ENCODE measurements around the gene STK10. TPM values are rescaled to one million over a fixed set of nuclear protein-coding genes. Genes with fewer than 3 reads are reported as not detected.
A peak's percentile ranks its signal among the peaks of the same experiment; 100 is the strongest.

The STK10 gene
- total and polyA plus RNA-seq, 4 donors: 17.2 to 65.4 (median 43.6) TPM

DNA sequence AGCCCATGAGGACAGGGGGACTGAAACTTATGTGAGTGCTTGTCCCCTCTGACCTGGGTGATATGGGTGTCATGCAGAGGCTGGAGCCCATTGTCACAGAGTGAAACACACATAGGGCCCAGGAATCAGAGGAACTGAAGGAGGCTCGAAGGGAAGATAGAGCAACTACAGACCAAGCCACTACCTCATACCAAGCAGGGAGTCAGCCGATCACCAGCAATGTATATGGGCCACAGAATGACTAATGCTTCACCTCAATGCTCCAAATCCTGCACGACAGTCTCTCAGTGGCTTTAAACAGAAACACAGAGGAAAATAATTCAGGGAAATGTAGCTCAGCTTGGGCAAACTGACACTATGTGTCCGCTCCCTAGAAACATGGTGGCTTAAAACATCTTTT, 172.7 kb downstream of the STK10 start:
- H3K9ac ChIP-seq (ENCODE audit: insufficient read depth in 1 of 2, low read length in 2 of 2): no peak overlapping the region
- no peaks in the 10 kb centered on the region for H3K9me3 ChIP-seq (ENCODE audit: control insufficient read depth in 4 of 4, insufficient read depth in 3 of 4, low read length in 3 of 4)
- no peaks in the 10 kb centered on the region for H3K36me3 ChIP-seq (ENCODE audit: control insufficient read depth in 4 of 4, insufficient read depth in 4 of 4, low read length in 4 of 4)
- 92 to 96% methylated on average over 4 of the region's 4 CpGs for WGBS, 2 donors
- no peaks in the 10 kb centered on the region for H3K4me1 ChIP-seq (ENCODE audit: control insufficient read depth in 5 of 5, insufficient read depth in 5 of 5, low read length in 5 of 5)
- DNase-seq: no peak
- TF ChIP-seq, protein P1, sequence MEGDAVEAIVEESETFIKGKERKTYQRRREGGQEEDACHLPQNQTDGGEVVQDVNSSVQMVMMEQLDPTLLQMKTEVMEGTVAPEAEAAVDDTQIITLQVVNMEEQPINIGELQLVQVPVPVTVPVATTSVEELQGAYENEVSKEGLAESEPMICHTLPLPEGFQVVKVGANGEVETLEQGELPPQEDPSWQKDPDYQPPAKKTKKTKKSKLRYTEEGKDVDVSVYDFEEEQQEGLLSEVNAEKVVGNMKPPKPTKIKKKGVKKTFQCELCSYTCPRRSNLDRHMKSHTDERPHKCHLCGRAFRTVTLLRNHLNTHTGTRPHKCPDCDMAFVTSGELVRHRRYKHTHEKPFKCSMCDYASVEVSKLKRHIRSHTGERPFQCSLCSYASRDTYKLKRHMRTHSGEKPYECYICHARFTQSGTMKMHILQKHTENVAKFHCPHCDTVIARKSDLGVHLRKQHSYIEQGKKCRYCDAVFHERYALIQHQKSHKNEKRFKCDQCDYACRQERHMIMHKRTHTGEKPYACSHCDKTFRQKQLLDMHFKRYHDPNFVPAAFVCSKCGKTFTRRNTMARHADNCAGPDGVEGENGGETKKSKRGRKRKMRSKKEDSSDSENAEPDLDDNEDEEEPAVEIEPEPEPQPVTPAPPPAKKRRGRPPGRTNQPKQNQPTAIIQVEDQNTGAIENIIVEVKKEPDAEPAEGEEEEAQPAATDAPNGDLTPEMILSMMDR (IDR thresholded peaks at IDR 0.05; ENCODE audit: control extremely low read depth, extremely low read depth): no peak
- no peak overlapping the region for H3K27ac ChIP-seq (ENCODE audit: low read depth in 1 of 2, low read length in 1 of 2)
- ATAC-seq (ENCODE audit: insufficient read depth, low FRiP score): no peak
- no peak overlapping the region for H3K4me3 ChIP-seq
- H3K27me3 ChIP-seq (ENCODE audit: control insufficient read depth in 3 of 3, insufficient read depth in 3 of 3, low read length in 2 of 3): no peaks in the 10 kb centered on the region

DNA sequence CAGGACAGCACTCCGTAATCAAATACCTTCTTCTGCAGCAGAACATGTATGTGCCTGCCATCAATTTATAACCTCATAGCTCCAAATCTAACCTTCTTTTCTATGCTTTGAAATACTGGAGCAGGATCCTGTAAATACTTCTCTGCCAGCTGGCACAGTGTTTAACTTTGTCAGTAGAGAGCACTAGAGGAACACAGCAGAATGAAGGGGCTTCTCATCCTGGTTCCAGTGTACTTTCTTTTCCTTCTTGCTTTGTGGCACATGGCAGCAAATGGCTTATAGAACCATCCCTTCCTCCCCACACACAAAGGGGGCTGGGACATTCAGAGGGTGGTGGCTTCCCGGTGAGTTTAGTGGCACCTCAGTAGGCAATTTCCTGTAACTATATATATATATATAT, 177.7 kb downstream of the STK10 start:
- Histone ChIP-seq H3K27ac (ENCODE audit: low read depth in 1 of 2, low read length in 1 of 2) (no peak overlapping the region), H3K27me3 (ENCODE audit: control insufficient read depth in 3 of 3, insufficient read depth in 3 of 3, low read length in 2 of 3) (no peaks in the 10 kb centered on the region), H3K9ac (ENCODE audit: insufficient read depth in 1 of 2, low read length in 2 of 2) (no peak overlapping the region), H3K4me3 (no peak overlapping the region), H3K36me3 (ENCODE audit: control insufficient read depth in 4 of 4, insufficient read depth in 4 of 4, low read length in 4 of 4) (no peaks in the 10 kb centered on the region), H3K9me3 (ENCODE audit: control insufficient read depth in 4 of 4, insufficient read depth in 3 of 4, low read length in 3 of 4) (no peaks in the 10 kb centered on the region), H3K4me1 (ENCODE audit: control insufficient read depth in 5 of 5, insufficient read depth in 5 of 5, low read length in 5 of 5) (peaks cover 0 to 10% (median 0%) of the 10 kb centered on the region in 5 donors)
- DNase-seq (peak; percentile 19 to 74 (median 56)), ATAC-seq (ENCODE audit: insufficient read depth, low FRiP score) (no peak)
- WGBS, 2 donors: 49 to 54% methylated on average over 2 of the region's 2 CpGs
- TF ChIP-seq, protein P1 (IDR thresholded peaks at IDR 0.05; ENCODE audit: control extremely low read depth, extremely low read depth): no peak

DNA sequence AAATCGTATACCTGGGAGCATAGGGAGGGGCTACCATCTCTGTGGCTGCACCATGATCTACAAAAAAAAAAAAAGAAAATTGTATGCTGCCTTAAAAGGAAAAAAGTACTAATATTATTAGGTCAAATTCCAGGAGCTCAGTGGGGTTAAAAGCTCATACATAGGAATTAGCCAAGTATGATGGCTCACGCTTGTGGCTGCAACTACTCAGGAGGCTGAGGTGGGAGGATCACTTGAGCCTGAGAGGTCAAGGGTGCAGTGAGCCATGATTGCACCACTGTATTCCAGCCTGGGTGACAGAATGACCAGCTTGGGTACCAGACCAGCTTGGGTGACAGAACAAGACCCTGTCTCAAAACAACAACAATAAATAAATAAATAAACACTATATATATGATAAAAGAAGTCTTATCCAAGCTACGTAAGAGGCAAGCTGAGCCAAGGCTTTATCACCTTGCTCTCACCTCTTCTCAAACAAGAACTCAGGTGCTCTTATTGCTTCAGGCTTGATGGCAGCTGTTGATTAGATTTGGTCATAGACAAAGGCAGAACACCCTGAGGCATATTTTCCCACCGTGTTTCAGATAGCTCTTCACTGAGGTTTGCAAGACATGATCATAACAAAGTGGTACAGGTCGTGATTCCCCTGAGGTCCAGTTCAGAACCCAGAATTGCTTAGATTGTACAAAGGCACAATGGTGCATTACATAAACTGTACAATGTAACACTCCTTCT, 178.3 kb downstream of the STK10 start:
- H3K4me3 ChIP-seq: no peak overlapping the region
- TF ChIP-seq, protein P1 (IDR thresholded peaks at IDR 0.05; ENCODE audit: control extremely low read depth, extremely low read depth): no peak
- H3K36me3 ChIP-seq (ENCODE audit: control insufficient read depth in 4 of 4, insufficient read depth in 4 of 4, low read length in 4 of 4): no peaks in the 10 kb centered on the region
- peaks cover 0 to 16% (median 6%) of the 10 kb centered on the region in 5 donors for H3K4me1 ChIP-seq (ENCODE audit: control insufficient read depth in 5 of 5, insufficient read depth in 5 of 5, low read length in 5 of 5)
- no peak overlapping the region for H3K9ac ChIP-seq (ENCODE audit: insufficient read depth in 1 of 2, low read length in 2 of 2)
- no peak for ATAC-seq (ENCODE audit: insufficient read depth, low FRiP score)
- H3K9me3 ChIP-seq (ENCODE audit: control insufficient read depth in 4 of 4, insufficient read depth in 3 of 4, low read length in 3 of 4): no peaks in the 10 kb centered on the region
- DNase-seq: no peak
- no peaks in the 10 kb centered on the region for H3K27me3 ChIP-seq (ENCODE audit: control insufficient read depth in 3 of 3, insufficient read depth in 3 of 3, low read length in 2 of 3)
- 77 to 87% methylated on average over 5 of the region's 5 CpGs for WGBS, 2 donors
- no peak overlapping the region for H3K27ac ChIP-seq (ENCODE audit: low read depth in 1 of 2, low read length in 1 of 2)
